ENCODE data around the gene SOX30.

Gene SOX30

GRCh38 chr5:157649101-157649500, 3.1 kb downstream of the SOX30 start:
- no peaks in the 10 kb centered on the region for H3K27me3 ChIP-seq (ENCODE audit: insufficient read depth, low read length)
- no peaks in the 10 kb centered on the region for H3K36me3 ChIP-seq (ENCODE audit: insufficient read depth, low read length)
- peaks cover 2% of the 10 kb centered on the region for H3K9me3 ChIP-seq (ENCODE audit: low read length)
- no peak overlapping the region for H2AFZ ChIP-seq (ENCODE audit: low read depth, low read length)
- H3K4me1 ChIP-seq (ENCODE audit: insufficient read depth, low read length) = no peaks in the 10 kb centered on the region
- no peak overlapping the region for H3K4me3 ChIP-seq (ENCODE audit: low read length)

- Histone ChIP-seq H2AFZ (ENCODE audit: low read depth, low read length) (no peak overlapping the region), H3K4me3 (ENCODE audit: low read length) (no peak overlapping the region), H3K27me3 (ENCODE audit: insufficient read depth, low read length) (no peaks in the 10 kb centered on the region), H3K4me1 (ENCODE audit: insufficient read depth, low read length) (no peaks in the 10 kb centered on the region), H3K9me3 (ENCODE audit: low read length) (peaks cover 2% of the 10 kb centered on the region), H3K36me3 (ENCODE audit: insufficient read depth, low read length) (no peaks in the 10 kb centered on the region)
Measured at GRCh38 chr5:157648275-157648990, 3.8 kb downstream of the SOX30 start.

GRCh38 chr5:157640406-157641066, 11.7 kb downstream of the SOX30 start:
- Histone ChIP-seq H3K4me3 (ENCODE audit: low read length) (no peak overlapping the region), H3K9me3 (ENCODE audit: low read length) (no peaks in the 10 kb centered on the region), H2AFZ (ENCODE audit: low read depth, low read length) (no peak overlapping the region), H3K36me3 (ENCODE audit: insufficient read depth, low read length) (no peaks in the 10 kb centered on the region), H3K27me3 (ENCODE audit: insufficient read depth, low read length) (no peaks in the 10 kb centered on the region), H3K4me1 (ENCODE audit: insufficient read depth, low read length) (no peaks in the 10 kb centered on the region)

- Histone ChIP-seq H3K4me1 (ENCODE audit: insufficient read depth, low read length) (no peaks in the 10 kb centered on the region), H3K9me3 (ENCODE audit: low read length) (no peaks in the 10 kb centered on the region)
Measured at GRCh38 chr5:157630341-157630740, 21.9 kb downstream of the SOX30 start.

GRCh38 chr5:157626831-157627230, 25.4 kb downstream of the SOX30 start:
- H3K9me3 ChIP-seq (ENCODE audit: low read length) = no peaks in the 10 kb centered on the region
- H3K27me3 ChIP-seq (ENCODE audit: insufficient read depth, low read length) = no peaks in the 10 kb centered on the region
- H2AFZ ChIP-seq (ENCODE audit: low read depth, low read length) = no peak overlapping the region

More at GRCh38 chr5:157630341-157630740, 21.9 kb downstream of the SOX30 start:
- Histone ChIP-seq H3K27me3 (ENCODE audit: insufficient read depth, low read length) (no peaks in the 10 kb centered on the region), H3K4me3 (ENCODE audit: low read length) (no peak overlapping the region), H2AFZ (ENCODE audit: low read depth, low read length) (no peak overlapping the region), H3K36me3 (ENCODE audit: insufficient read depth, low read length) (no peaks in the 10 kb centered on the region)

GRCh38 chr5:157624144-157624543, 28.1 kb downstream of the SOX30 start:
- Histone ChIP-seq H3K4me3 (ENCODE audit: low read length) (no peak overlapping the region), H3K36me3 (ENCODE audit: insufficient read depth, low read length) (no peaks in the 10 kb centered on the region), H3K9me3 (ENCODE audit: low read length) (no peaks in the 10 kb centered on the region), H3K27me3 (ENCODE audit: insufficient read depth, low read length) (no peaks in the 10 kb centered on the region), H2AFZ (ENCODE audit: low read depth, low read length) (no peak overlapping the region), H3K4me1 (ENCODE audit: insufficient read depth, low read length) (no peaks in the 10 kb centered on the region)

More at GRCh38 chr5:157626831-157627230, 25.4 kb downstream of the SOX30 start:
- H3K36me3 ChIP-seq (ENCODE audit: insufficient read depth, low read length) = no peaks in the 10 kb centered on the region
- H3K4me1 ChIP-seq (ENCODE audit: insufficient read depth, low read length) = no peaks in the 10 kb centered on the region
- no peak overlapping the region for H3K4me3 ChIP-seq (ENCODE audit: low read length)

GRCh38 chr5:157620776-157621175, 31.5 kb downstream of the SOX30 start:
- no peaks in the 10 kb centered on the region for H3K4me1 ChIP-seq (ENCODE audit: insufficient read depth, low read length)
- no peaks in the 10 kb centered on the region for H3K9me3 ChIP-seq (ENCODE audit: low read length)
- no peaks in the 10 kb centered on the region for H3K36me3 ChIP-seq (ENCODE audit: insufficient read depth, low read length)
- no peaks in the 10 kb centered on the region for H3K27me3 ChIP-seq (ENCODE audit: insufficient read depth, low read length)
- no peak overlapping the region for H2AFZ ChIP-seq (ENCODE audit: low read depth, low read length)
- H3K4me3 ChIP-seq (ENCODE audit: low read length) = no peak overlapping the region

GRCh38 chr5:157618191-157618765, 34.0 kb downstream of the SOX30 start:
- Histone ChIP-seq H3K4me3 (ENCODE audit: low read length) (no peak overlapping the region), H2AFZ (ENCODE audit: low read depth, low read length) (no peak overlapping the region), H3K27me3 (ENCODE audit: insufficient read depth, low read length) (no peaks in the 10 kb centered on the region), H3K4me1 (ENCODE audit: insufficient read depth, low read length) (no peaks in the 10 kb centered on the region), H3K9me3 (ENCODE audit: low read length) (no peaks in the 10 kb centered on the region), H3K36me3 (ENCODE audit: insufficient read depth, low read length) (no peaks in the 10 kb centered on the region)

GRCh38 chr5:157616785-157617184, 35.5 kb downstream of the SOX30 start:
- Histone ChIP-seq H2AFZ (ENCODE audit: low read depth, low read length) (no peak overlapping the region), H3K4me1 (ENCODE audit: insufficient read depth, low read length) (no peaks in the 10 kb centered on the region), H3K4me3 (ENCODE audit: low read length) (no peak overlapping the region), H3K27me3 (ENCODE audit: insufficient read depth, low read length) (no peaks in the 10 kb centered on the region), H3K9me3 (ENCODE audit: low read length) (no peaks in the 10 kb centered on the region), H3K36me3 (ENCODE audit: insufficient read depth, low read length) (no peaks in the 10 kb centered on the region)

- no peak overlapping the region for H3K4me3 ChIP-seq (ENCODE audit: low read length)
- no peaks in the 10 kb centered on the region for H3K4me1 ChIP-seq (ENCODE audit: insufficient read depth, low read length)
- no peaks in the 10 kb centered on the region for H3K27me3 ChIP-seq (ENCODE audit: insufficient read depth, low read length)
Measured at GRCh38 chr5:157613385-157614245, 38.6 kb downstream of the SOX30 start.

GRCh38 chr5:157612581-157612980, 39.7 kb downstream of the SOX30 start:
- H3K27me3 ChIP-seq (ENCODE audit: insufficient read depth, low read length) = no peaks in the 10 kb centered on the region
- H3K4me1 ChIP-seq (ENCODE audit: insufficient read depth, low read length) = no peaks in the 10 kb centered on the region
- H2AFZ ChIP-seq (ENCODE audit: low read depth, low read length) = no peak overlapping the region

More at GRCh38 chr5:157613385-157614245, 38.6 kb downstream of the SOX30 start:
- H3K36me3 ChIP-seq (ENCODE audit: insufficient read depth, low read length) = no peaks in the 10 kb centered on the region
- H3K9me3 ChIP-seq (ENCODE audit: low read length) = no peaks in the 10 kb centered on the region
- no peak overlapping the region for H2AFZ ChIP-seq (ENCODE audit: low read depth, low read length)

GRCh38 chr5:157611571-157612476, 40.4 kb downstream of the SOX30 start:
- no peak overlapping the region for H2AFZ ChIP-seq (ENCODE audit: low read depth, low read length)
- no peaks in the 10 kb centered on the region for H3K36me3 ChIP-seq (ENCODE audit: insufficient read depth, low read length)

More at GRCh38 chr5:157612581-157612980, 39.7 kb downstream of the SOX30 start:
- Histone ChIP-seq H3K9me3 (ENCODE audit: low read length) (no peaks in the 10 kb centered on the region), H3K4me3 (ENCODE audit: low read length) (no peak overlapping the region), H3K36me3 (ENCODE audit: insufficient read depth, low read length) (no peaks in the 10 kb centered on the region)

More at GRCh38 chr5:157611571-157612476, 40.4 kb downstream of the SOX30 start:
- H3K4me1 ChIP-seq (ENCODE audit: insufficient read depth, low read length) = no peaks in the 10 kb centered on the region
- H3K9me3 ChIP-seq (ENCODE audit: low read length) = no peaks in the 10 kb centered on the region
- H3K4me3 ChIP-seq (ENCODE audit: low read length) = no peak overlapping the region
- no peaks in the 10 kb centered on the region for H3K27me3 ChIP-seq (ENCODE audit: insufficient read depth, low read length)

All from neuron (in vitro differentiated cells).